ENCODE data around the gene C11orf58. TPM values are rescaled to one million over a fixed set of nuclear protein-coding genes. Genes with fewer than 3 reads are reported as not detected.

The C11orf58 gene
- total and polyA plus RNA-seq, 2 donors (not counting 1 experiment from before 2014, with no cell fraction given) = 28.8 to 125 TPM

DNA sequence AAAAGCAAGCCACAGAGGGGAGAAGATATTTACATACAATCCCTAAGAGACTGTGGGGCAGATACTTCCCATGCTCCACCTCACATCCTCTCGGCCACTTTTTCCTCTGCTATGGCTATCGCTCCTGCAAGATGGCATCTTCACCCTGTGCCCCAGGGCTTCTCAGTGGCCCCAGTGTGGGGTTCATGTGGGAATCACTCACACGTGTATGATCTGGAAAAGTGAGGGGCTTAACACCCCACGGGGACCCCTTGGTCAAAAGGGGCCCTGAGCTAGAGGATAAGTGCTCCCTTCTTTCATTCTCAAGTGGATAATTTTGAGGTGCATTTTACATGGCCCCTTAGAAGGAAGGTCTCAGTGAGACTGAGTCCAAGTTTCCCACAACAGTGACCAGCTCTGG, 28.7 kb downstream of the C11orf58 start:
- intact Hi-C loops (cut with micrococcal nuclease) = no loop called here
- Histone ChIP-seq H4K20me1 (ENCODE audit: control insufficient read depth, insufficient read depth, low read length, poor library complexity, severe bottlenecking) (no peaks in the 10 kb centered on the region), H3K79me2 (ENCODE audit: control insufficient read depth, insufficient read depth, low read length) (no peaks in the 10 kb centered on the region), H3K4me1 (ENCODE audit: control insufficient read depth in 2 of 2, insufficient read depth in 2 of 2, low read length in 2 of 2) (no peaks in the 10 kb centered on the region), H3K36me3 (replicated peaks in 1 of 2; ENCODE audit: control extremely low read depth in 1 of 2, control insufficient read depth in 1 of 2, extremely low read depth in 1 of 2, insufficient read depth in 2 of 2, low read length in 1 of 2) (no peaks in the 10 kb centered on the region), H3K27me3 (replicated peaks in 1 of 4; ENCODE audit: control extremely low read depth in 1 of 4, control insufficient read depth in 3 of 4, insufficient read depth in 4 of 4, low read length in 3 of 4) (no peaks in the 10 kb centered on the region), H3K9me3 (ENCODE audit: control extremely low read depth in 1 of 3, control insufficient read depth in 2 of 3, insufficient read depth in 1 of 3, low read length in 2 of 3) (no peaks in the 10 kb centered on the region), H3K27ac (ENCODE audit: low read length in 2 of 2) (no peak overlapping the region), H2AFZ (ENCODE audit: insufficient read depth, low read depth, low read length, poor library complexity, severe bottlenecking) (no peak overlapping the region), H3K9ac (ENCODE audit: low read length) (no peak overlapping the region), H3K4me3 (ENCODE audit: control extremely low read depth in 1 of 5, extremely low read depth in 1 of 5, insufficient read depth in 1 of 5, low read depth in 2 of 5, low read length in 4 of 5) (no peak overlapping the region), H3K4me2 (replicated peaks; ENCODE audit: low read depth, low read length, poor library complexity, severe bottlenecking) (no peak overlapping the region)
- Mint-ChIP-seq H3K9me3 (ENCODE audit: insufficient read depth) (no peaks in the 10 kb centered on the region), H3K4me1 (no peaks in the 10 kb centered on the region), H3K27me3 (peaks cover 7% of the 10 kb centered on the region), H3K4me3 (no peak overlapping the region), H3K27ac (no peak overlapping the region)
- CTCF ChIA-PET = interaction anchor here (3.7 kb wide), 1 partner anchor 19 kb away, joined by 11 read pairs; no protein-coding TSS in a partner anchor
- TF ChIP-seq, protein P1, sequence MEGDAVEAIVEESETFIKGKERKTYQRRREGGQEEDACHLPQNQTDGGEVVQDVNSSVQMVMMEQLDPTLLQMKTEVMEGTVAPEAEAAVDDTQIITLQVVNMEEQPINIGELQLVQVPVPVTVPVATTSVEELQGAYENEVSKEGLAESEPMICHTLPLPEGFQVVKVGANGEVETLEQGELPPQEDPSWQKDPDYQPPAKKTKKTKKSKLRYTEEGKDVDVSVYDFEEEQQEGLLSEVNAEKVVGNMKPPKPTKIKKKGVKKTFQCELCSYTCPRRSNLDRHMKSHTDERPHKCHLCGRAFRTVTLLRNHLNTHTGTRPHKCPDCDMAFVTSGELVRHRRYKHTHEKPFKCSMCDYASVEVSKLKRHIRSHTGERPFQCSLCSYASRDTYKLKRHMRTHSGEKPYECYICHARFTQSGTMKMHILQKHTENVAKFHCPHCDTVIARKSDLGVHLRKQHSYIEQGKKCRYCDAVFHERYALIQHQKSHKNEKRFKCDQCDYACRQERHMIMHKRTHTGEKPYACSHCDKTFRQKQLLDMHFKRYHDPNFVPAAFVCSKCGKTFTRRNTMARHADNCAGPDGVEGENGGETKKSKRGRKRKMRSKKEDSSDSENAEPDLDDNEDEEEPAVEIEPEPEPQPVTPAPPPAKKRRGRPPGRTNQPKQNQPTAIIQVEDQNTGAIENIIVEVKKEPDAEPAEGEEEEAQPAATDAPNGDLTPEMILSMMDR (IDR thresholded peaks at IDR 0.05) = no peak
- no peak for TF ChIP-seq EZH2 (IDR thresholded peaks at IDR 0.05; ENCODE audit: borderline replicate concordance, insufficient read depth, low read depth, low read length, poor library complexity, severe bottlenecking)
- WGBS (ENCODE audit: insufficient coverage) = 87% methylated on average over 3 of the region's 4 CpGs
- POLR2A ChIA-PET = no interaction called here
- no peak for ATAC-seq (ENCODE audit: low read depth)
- DNase-seq = no peak

DNA sequence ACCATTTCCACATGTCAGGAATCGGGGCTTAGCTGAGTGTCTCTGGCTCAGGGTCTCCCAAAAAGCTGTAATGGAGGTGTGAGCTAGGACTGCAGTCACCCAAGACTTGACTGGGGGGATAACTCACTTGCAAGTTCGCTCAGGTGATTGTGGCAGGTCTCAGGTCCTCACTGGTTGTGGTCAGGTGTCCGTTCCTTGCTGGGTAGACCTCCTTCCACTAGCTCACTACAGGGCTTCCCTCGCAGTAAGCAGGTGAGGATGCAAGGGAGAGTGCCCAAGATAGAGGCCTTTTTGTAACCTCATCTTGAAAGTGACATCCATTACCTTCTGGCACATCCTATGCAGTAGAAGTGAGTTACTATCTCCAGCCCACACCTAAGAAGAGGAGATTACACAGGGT, 29.5 kb downstream of the C11orf58 start:
- ATAC-seq (ENCODE audit: low read depth) = no peak
- no peaks in the 10 kb centered on the region for H3K9me3 ChIP-seq (ENCODE audit: control extremely low read depth in 1 of 3, control insufficient read depth in 2 of 3, insufficient read depth in 1 of 3, low read length in 2 of 3)
- no CpG with 5 or more reads among the region's 4 CpGs for WGBS (ENCODE audit: insufficient coverage)

More for the DNA sequence above, 29.5 kb downstream of the C11orf58 start:
- TF ChIP-seq, protein P1 (IDR thresholded peaks at IDR 0.05) = no peak
- TF ChIP-seq EZH2 (IDR thresholded peaks at IDR 0.05; ENCODE audit: borderline replicate concordance, insufficient read depth, low read depth, low read length, poor library complexity, severe bottlenecking) = no peak
- H2AFZ ChIP-seq (ENCODE audit: insufficient read depth, low read depth, low read length, poor library complexity, severe bottlenecking) = no peak overlapping the region
- H4K20me1 ChIP-seq (ENCODE audit: control insufficient read depth, insufficient read depth, low read length, poor library complexity, severe bottlenecking) = no peaks in the 10 kb centered on the region
- no peaks in the 10 kb centered on the region for H3K9me3 Mint-ChIP-seq (ENCODE audit: insufficient read depth)
- H3K4me2 ChIP-seq (replicated peaks; ENCODE audit: low read depth, low read length, poor library complexity, severe bottlenecking) = no peak overlapping the region
- no peak overlapping the region for H3K27ac Mint-ChIP-seq
- POLR2A ChIA-PET = no interaction called here
- no peaks in the 10 kb centered on the region for H3K4me1 ChIP-seq (ENCODE audit: control insufficient read depth in 2 of 2, insufficient read depth in 2 of 2, low read length in 2 of 2)
- no peak overlapping the region for H3K9ac ChIP-seq (ENCODE audit: low read length)
- no peaks in the 10 kb centered on the region for H3K27me3 ChIP-seq (replicated peaks in 1 of 4; ENCODE audit: control extremely low read depth in 1 of 4, control insufficient read depth in 3 of 4, insufficient read depth in 4 of 4, low read length in 3 of 4)
- no peaks in the 10 kb centered on the region for H3K4me1 Mint-ChIP-seq
- CTCF ChIA-PET = interaction anchor here (3.7 kb wide), 1 partner anchor 19 kb away, joined by 11 read pairs; no protein-coding TSS in a partner anchor
- peaks cover 7% of the 10 kb centered on the region for H3K27me3 Mint-ChIP-seq
- H3K36me3 ChIP-seq (replicated peaks in 1 of 2; ENCODE audit: control extremely low read depth in 1 of 2, control insufficient read depth in 1 of 2, extremely low read depth in 1 of 2, insufficient read depth in 2 of 2, low read length in 1 of 2) = no peaks in the 10 kb centered on the region
- H3K79me2 ChIP-seq (ENCODE audit: control insufficient read depth, insufficient read depth, low read length) = no peaks in the 10 kb centered on the region
- no peak overlapping the region for H3K4me3 ChIP-seq (ENCODE audit: control extremely low read depth in 1 of 5, extremely low read depth in 1 of 5, insufficient read depth in 1 of 5, low read depth in 2 of 5, low read length in 4 of 5)
- no peak overlapping the region for H3K4me3 Mint-ChIP-seq
- no peak overlapping the region for H3K27ac ChIP-seq (ENCODE audit: low read length in 2 of 2)
- no peak for DNase-seq
- intact Hi-C loops (cut with micrococcal nuclease) = no loop called here
